ENCODE measurements around the gene C6orf120. TPM values are rescaled to one million over a fixed set of nuclear protein-coding genes. Genes with fewer than 3 reads are reported as not detected.

Gene C6orf120
- total and polyA plus RNA-seq, 2 donors (not counting 1 experiment from before 2014, with no cell fraction given): 9.7 to 27.1 TPM

DNA sequence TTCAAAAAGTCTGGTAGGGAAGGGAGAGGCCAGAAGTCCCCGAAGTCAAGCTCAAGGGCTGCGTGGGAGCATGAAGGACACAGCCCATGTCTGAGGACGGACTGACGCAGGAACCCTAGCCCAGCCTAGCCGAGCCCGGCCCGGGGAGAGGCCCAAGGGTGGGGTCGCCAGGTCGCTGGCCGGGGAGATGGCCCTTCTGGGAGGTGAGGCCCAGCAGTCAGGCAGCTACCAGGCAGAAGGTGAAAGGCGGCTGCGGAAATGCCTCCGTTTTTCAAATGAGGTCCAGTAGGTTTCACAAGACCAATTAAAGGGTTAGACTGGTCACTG is 44.7 kb upstream of the C6orf120 start:
- H3K27me3 ChIP-seq (replicated peaks in 1 of 4; ENCODE audit: control extremely low read depth in 1 of 4, control insufficient read depth in 3 of 4, insufficient read depth in 4 of 4, low read length in 3 of 4): no peaks in the 10 kb centered on the region
- H3K9me3 ChIP-seq (ENCODE audit: control extremely low read depth in 1 of 3, control insufficient read depth in 2 of 3, insufficient read depth in 1 of 3, low read length in 2 of 3): peaks cover 0 to 5% (median 0%) of the 10 kb centered on the region in 3 donors
- 98% methylated on average over 13 of the region's 13 CpGs for WGBS (ENCODE audit: insufficient coverage)
- H2AFZ ChIP-seq (ENCODE audit: insufficient read depth, low read depth, low read length, poor library complexity, severe bottlenecking): no peak overlapping the region
- peaks cover 0 to 11% of the 10 kb centered on the region in 2 experiments for H3K36me3 ChIP-seq (replicated peaks in 1 of 2; ENCODE audit: control extremely low read depth in 1 of 2, control insufficient read depth in 1 of 2, extremely low read depth in 1 of 2, insufficient read depth in 2 of 2, low read length in 1 of 2)
- no peak overlapping the region for H3K27ac ChIP-seq (ENCODE audit: low read length in 2 of 2)
- TF ChIP-seq EZH2 (IDR thresholded peaks at IDR 0.05; ENCODE audit: borderline replicate concordance, insufficient read depth, low read depth, low read length, poor library complexity, severe bottlenecking): no peak
- TF ChIP-seq CTCF (IDR thresholded peaks at IDR 0.05): no peak
- no peaks in the 10 kb centered on the region for H4K20me1 ChIP-seq (ENCODE audit: control insufficient read depth, insufficient read depth, low read length, poor library complexity, severe bottlenecking)
- Mint-ChIP-seq H3K4me1 (no peaks in the 10 kb centered on the region), H3K27ac (no peak overlapping the region), H3K4me3 (no peak overlapping the region), H3K9me3 (ENCODE audit: insufficient read depth) (no peaks in the 10 kb centered on the region), H3K27me3 (no peaks in the 10 kb centered on the region)
- no peak for ATAC-seq (ENCODE audit: low read depth)
- H3K79me2 ChIP-seq (ENCODE audit: control insufficient read depth, insufficient read depth, low read length): no peaks in the 10 kb centered on the region
- intact Hi-C loops (cut with micrococcal nuclease): no loop called here
- H3K4me2 ChIP-seq (replicated peaks; ENCODE audit: low read depth, low read length, poor library complexity, severe bottlenecking): no peak overlapping the region
- H3K9ac ChIP-seq (ENCODE audit: low read length): no peak overlapping the region
- DNase-seq: no peak
- CTCF ChIA-PET: no interaction called here
- POLR2A ChIA-PET: no interaction called here
- no peak overlapping the region for H3K4me3 ChIP-seq (ENCODE audit: control extremely low read depth in 1 of 5, extremely low read depth in 1 of 5, insufficient read depth in 1 of 5, low read depth in 2 of 5, low read length in 4 of 5)
- H3K4me1 ChIP-seq (ENCODE audit: control insufficient read depth in 2 of 2, insufficient read depth in 2 of 2, low read length in 2 of 2): peaks cover 0 to 8% of the 10 kb centered on the region in 2 donors

GRCh38 chr6:169659820-169660610 is 41.9 kb upstream of the C6orf120 start:
- H3K27ac Mint-ChIP-seq: peak overlapping the region; percentile 53

More at GRCh38 chr6:169659820-169660610, 41.9 kb upstream of the C6orf120 start:
- H3K9ac ChIP-seq (ENCODE audit: low read length): no peak overlapping the region
- no peaks in the 10 kb centered on the region for H3K27me3 ChIP-seq (replicated peaks in 1 of 4; ENCODE audit: control extremely low read depth in 1 of 4, control insufficient read depth in 3 of 4, insufficient read depth in 4 of 4, low read length in 3 of 4)
- ChIA-PET CTCF (no interaction called here), POLR2A (no interaction called here)
- intact Hi-C loops (cut with micrococcal nuclease): no loop called here
- H3K9me3 ChIP-seq (ENCODE audit: control extremely low read depth in 1 of 3, control insufficient read depth in 2 of 3, insufficient read depth in 1 of 3, low read length in 2 of 3): no peaks in the 10 kb centered on the region
- no peak for DNase-seq
- H3K4me1 ChIP-seq (ENCODE audit: control insufficient read depth in 2 of 2, insufficient read depth in 2 of 2, low read length in 2 of 2): peaks cover 0 to 8% of the 10 kb centered on the region in 2 donors
- TF ChIP-seq CTCF (IDR thresholded peaks at IDR 0.05): no peak
- H2AFZ ChIP-seq (ENCODE audit: insufficient read depth, low read depth, low read length, poor library complexity, severe bottlenecking): no peak overlapping the region
- H3K79me2 ChIP-seq (ENCODE audit: control insufficient read depth, insufficient read depth, low read length): no peaks in the 10 kb centered on the region
- Mint-ChIP-seq H3K4me1 (no peaks in the 10 kb centered on the region), H3K9me3 (ENCODE audit: insufficient read depth) (no peaks in the 10 kb centered on the region), H3K4me3 (no peak overlapping the region), H3K27me3 (no peaks in the 10 kb centered on the region)
- peaks cover 2 to 19% of the 10 kb centered on the region in 2 experiments for H3K36me3 ChIP-seq (replicated peaks in 1 of 2; ENCODE audit: control extremely low read depth in 1 of 2, control insufficient read depth in 1 of 2, extremely low read depth in 1 of 2, insufficient read depth in 2 of 2, low read length in 1 of 2)
- no peak overlapping the region for H3K4me2 ChIP-seq (replicated peaks; ENCODE audit: low read depth, low read length, poor library complexity, severe bottlenecking)
- over 99% methylated on average over 24 of the region's 26 CpGs for WGBS (ENCODE audit: insufficient coverage)
- ATAC-seq (ENCODE audit: low read depth): no peak
- H4K20me1 ChIP-seq (ENCODE audit: control insufficient read depth, insufficient read depth, low read length, poor library complexity, severe bottlenecking): no peaks in the 10 kb centered on the region
- H3K4me3 ChIP-seq (ENCODE audit: control extremely low read depth in 1 of 5, extremely low read depth in 1 of 5, insufficient read depth in 1 of 5, low read depth in 2 of 5, low read length in 4 of 5): no peak overlapping the region
- H3K27ac ChIP-seq (ENCODE audit: low read length in 2 of 2): no peak overlapping the region

All from B cell (primary cell).